Body of pancreas (tissue), 4 donors: ENCODE results near the gene RETREG1. TPM values are rescaled to one million over a fixed set of nuclear protein-coding genes. Genes with fewer than 3 reads are reported as not detected.
"Not testable (repeated sequence)": the region's sequence is repeated elsewhere in the genome, so short reads cannot be mapped to it uniquely, and the experiment has no call there.

Experiments
- ATAC-seq: fragments of 150-250 bp; one replicate; pipeline ENCODE4 v1.9.1; 2016
- DNase-seq, 4 donors: peaks; one replicate each; pipeline ENCODE4 v3.0.0-alpha.2; 2019
- H3K27ac ChIP-seq, 4 donors: fragments of 200-600 bp; sonication (generic); 1 replicate in 3 of 4; 2 replicates in 1 of 4; pipeline versions ENCODE4 v1.5.1 to v1.6.1; 2016 to 2019; ENCODE audit warnings: mild to moderate bottlenecking in 1 of 4, mixed read lengths in 1 of 4, moderate library complexity in 1 of 4
- H3K27me3 ChIP-seq, 2 donors: fragments of 200-600 bp; sonication (generic); one replicate each; pipeline ENCODE4 v1.6.0; 2016; ENCODE audit warnings: mild to moderate bottlenecking in 1 of 2
- H3K36me3 ChIP-seq, 2 donors: fragments of 200-600 bp; sonication (generic); replicated peaks in 1 of 2; 2 replicates each; pipeline ENCODE4 v1.5.1; 2016; ENCODE audit warnings: low read depth in 2 of 2; ENCODE audit not compliant: insufficient read depth in 1 of 2
- H3K4me1 ChIP-seq: fragments of 200-600 bp; sonication (generic); one replicate; pipeline ENCODE4 v1.6.0; 2016
- H3K4me3 ChIP-seq, 2 donors: fragments of 200-600 bp; sonication (generic); 1 replicate in 1 of 2; 2 replicates in 1 of 2; pipeline ENCODE4 v1.5.1; 2016 to 2019
- H3K9me3 ChIP-seq, 3 donors: fragments of 200-600 bp; sonication (generic); 1 replicate in 2 of 3; 2 replicates in 1 of 3; pipeline ENCODE4 v1.5.1; 2016
- CTCF ChIP-seq, 7 experiments: fragments of 450-650 bp in 4 of 7; fragments of 200-600 bp in 3 of 7; sonication (generic) in 3 of 7; IDR thresholded peaks; one replicate each; pipeline ENCODE4 v1.5.1; 2016 to 2019; ENCODE audit warnings: antibody characterized with exemption in 7 of 7
- POLR2A ChIP-seq, 3 donors: fragments of 450-650 bp; IDR thresholded peaks; one replicate each; pipeline ENCODE4 v1.6.1; 2016; ENCODE audit warnings: antibody characterized with exemption in 3 of 3, mild to moderate bottlenecking in 2 of 3
- WGBS, 2 donors: methylation state at CpG; one replicate each; pipeline ENCODE4 v1.1.5; 2017; 5-methylcytosine and 5-hydroxymethylcytosine counted together
- intact Hi-C: fragments of 100-400 bp; cut with DNase I; formaldehyde crosslinking; loops from one replicate; pipeline ENCODE4 v1.15.1; 2023
- total RNA-seq, 2 donors: library from RNA; depleted of rRNA; stranded (reverse); fragments of >200 nt; gene quantifications; one replicate each; pipeline ENCODE4 v1.1.0, GENCODE V29; 2016

RETREG1 gene
- total RNA-seq, 2 donors from 2014 or later, result 11.9 to 16.8 TPM

DNA sequence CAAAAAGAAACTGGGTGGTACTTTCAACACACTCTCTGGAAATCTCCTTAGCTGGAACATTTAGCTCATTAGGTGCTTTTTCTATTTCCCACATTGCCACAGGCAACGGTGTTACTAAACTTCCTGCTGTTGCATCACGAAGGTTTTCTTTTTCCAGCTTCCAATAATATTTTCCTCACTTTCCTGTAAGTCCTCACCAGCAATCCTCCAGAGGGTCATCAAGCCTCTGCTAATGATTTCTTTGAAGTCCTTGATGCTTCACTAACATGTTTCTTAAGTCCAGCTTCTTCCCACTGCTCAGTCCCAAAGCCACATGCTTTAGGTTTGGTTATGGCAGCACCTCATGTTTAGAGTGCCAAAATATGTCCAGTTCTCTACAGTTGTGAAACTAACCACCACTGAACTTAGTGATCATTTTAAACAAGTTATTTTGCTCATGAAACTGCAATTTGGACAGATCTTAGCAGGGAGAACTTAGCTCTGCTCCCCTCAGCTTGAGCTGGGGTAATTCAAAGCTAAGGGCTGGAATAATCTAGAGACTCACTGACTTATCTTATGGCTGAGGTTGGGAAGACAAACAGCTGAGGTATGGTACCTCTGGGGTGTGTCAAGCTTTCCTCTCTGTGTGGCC lies 39.9 kb upstream of the RETREG1 start:
- H3K27me3 ChIP-seq, result no peaks in the 10 kb centered on the region
- H3K4me3 ChIP-seq, result no peak overlapping the region
- TF ChIP-seq CTCF (IDR thresholded peaks at IDR 0.05) (no peak), POLR2A (IDR thresholded peaks at IDR 0.05) (no peak)
- intact Hi-C loops, result no loop called here
- DNase-seq, result peak in 1 of 4 donors; percentile 20
- H3K36me3 ChIP-seq, result no peaks in the 10 kb centered on the region
- peak; percentile 38 for ATAC-seq
- no peaks in the 10 kb centered on the region for H3K9me3 ChIP-seq
- 76 to 77% methylated on average over 2 of the region's 2 CpGs for whole genome bisulfite sequencing, 2 donors
- no peak overlapping the region for H3K27ac ChIP-seq
- H3K4me1 ChIP-seq, result no peaks in the 10 kb centered on the region

GRCh38 chr5:16654647-16655334 lies 38.0 kb upstream of the RETREG1 start:
- Histone ChIP-seq H3K4me1 (no peaks in the 10 kb centered on the region), H3K27ac (no peak overlapping the region), H3K27me3 (no peaks in the 10 kb centered on the region), H3K36me3 (no peaks in the 10 kb centered on the region), H3K9me3 (no peaks in the 10 kb centered on the region), H3K4me3 (no peak overlapping the region)
- intact Hi-C loops, result no loop called here
- WGBS, 2 donors, result 39 to 57% methylated on average over 6 of the region's 6 CpGs
- DNase-seq (no peak), ATAC-seq (no peak)
- TF ChIP-seq CTCF (IDR thresholded peaks at IDR 0.05) (no peak), POLR2A (IDR thresholded peaks at IDR 0.05) (no peak)

DNA sequence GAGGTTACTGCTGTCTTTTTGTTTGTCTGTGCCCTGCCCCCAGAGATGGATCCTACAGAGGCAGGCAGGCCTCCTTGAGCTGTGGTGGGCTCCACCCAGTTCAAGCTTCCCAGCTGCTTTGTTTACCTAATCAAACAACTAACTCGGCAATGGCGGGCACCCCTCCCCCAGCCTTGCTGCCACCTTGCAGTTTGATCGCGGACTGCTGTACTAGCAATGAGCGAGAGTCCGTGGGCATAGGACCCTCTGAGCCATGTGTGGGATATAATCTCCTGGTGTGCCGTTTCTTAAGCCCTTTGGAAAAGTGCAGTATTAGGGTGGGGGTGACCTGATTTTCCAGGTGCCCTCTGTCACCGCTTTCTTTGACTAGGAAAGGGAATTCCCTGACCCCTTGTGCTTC lies 31.9 kb upstream of the RETREG1 start:
- H3K27ac ChIP-seq, H3K4me3 ChIP-seq, ATAC-seq, DNase-seq, intact Hi-C loops, H3K36me3 ChIP-seq, H3K27me3 ChIP-seq, H3K9me3 ChIP-seq, H3K4me1 ChIP-seq: not testable (repeated sequence)
- 63 to 75% methylated on average over 6 to 8 of the region's 8 CpGs for WGBS, 2 donors

GRCh38 chr5:16644301-16644889 lies 27.6 kb upstream of the RETREG1 start:
- no peak for ATAC-seq
- no peak for DNase-seq
- no peaks in the 10 kb centered on the region for H3K4me1 ChIP-seq
- intact Hi-C loops, result no loop called here
- H3K27ac ChIP-seq, result no peak overlapping the region
- H3K36me3 ChIP-seq, result no peaks in the 10 kb centered on the region
- H3K27me3 ChIP-seq, result no peaks in the 10 kb centered on the region
- TF ChIP-seq CTCF (IDR thresholded peaks at IDR 0.05) (no peak), POLR2A (IDR thresholded peaks at IDR 0.05) (no peak)
- H3K4me3 ChIP-seq, result no peak overlapping the region
- WGBS, 2 donors, result 84 to 87% methylated on average over 11 of the region's 11 CpGs
- no peaks in the 10 kb centered on the region for H3K9me3 ChIP-seq

GRCh38 chr5:16642867-16643266 lies 26.1 kb upstream of the RETREG1 start:
- DNase-seq (no peak), ATAC-seq (no peak)
- no peak overlapping the region for H3K27ac ChIP-seq
- TF ChIP-seq CTCF (IDR thresholded peaks at IDR 0.05), result no peak
- no peak for TF ChIP-seq POLR2A (IDR thresholded peaks at IDR 0.05)
- no peaks in the 10 kb centered on the region for H3K9me3 ChIP-seq
- no peak overlapping the region for H3K4me3 ChIP-seq
- H3K36me3 ChIP-seq, result no peaks in the 10 kb centered on the region
- intact Hi-C loops, result no loop called here
- 62 to 71% methylated on average over 2 of the region's 2 CpGs for WGBS, 2 donors
- no peaks in the 10 kb centered on the region for H3K4me1 ChIP-seq
- H3K27me3 ChIP-seq, result no peaks in the 10 kb centered on the region
